ENCODE data around the gene ABCA7.

- TF ChIP-seq, protein P1, sequence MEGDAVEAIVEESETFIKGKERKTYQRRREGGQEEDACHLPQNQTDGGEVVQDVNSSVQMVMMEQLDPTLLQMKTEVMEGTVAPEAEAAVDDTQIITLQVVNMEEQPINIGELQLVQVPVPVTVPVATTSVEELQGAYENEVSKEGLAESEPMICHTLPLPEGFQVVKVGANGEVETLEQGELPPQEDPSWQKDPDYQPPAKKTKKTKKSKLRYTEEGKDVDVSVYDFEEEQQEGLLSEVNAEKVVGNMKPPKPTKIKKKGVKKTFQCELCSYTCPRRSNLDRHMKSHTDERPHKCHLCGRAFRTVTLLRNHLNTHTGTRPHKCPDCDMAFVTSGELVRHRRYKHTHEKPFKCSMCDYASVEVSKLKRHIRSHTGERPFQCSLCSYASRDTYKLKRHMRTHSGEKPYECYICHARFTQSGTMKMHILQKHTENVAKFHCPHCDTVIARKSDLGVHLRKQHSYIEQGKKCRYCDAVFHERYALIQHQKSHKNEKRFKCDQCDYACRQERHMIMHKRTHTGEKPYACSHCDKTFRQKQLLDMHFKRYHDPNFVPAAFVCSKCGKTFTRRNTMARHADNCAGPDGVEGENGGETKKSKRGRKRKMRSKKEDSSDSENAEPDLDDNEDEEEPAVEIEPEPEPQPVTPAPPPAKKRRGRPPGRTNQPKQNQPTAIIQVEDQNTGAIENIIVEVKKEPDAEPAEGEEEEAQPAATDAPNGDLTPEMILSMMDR (IDR thresholded peaks at IDR 0.05): no peak
- no peak for TF ChIP-seq POLR2A (IDR thresholded peaks at IDR 0.05)
Observed at GRCh38 chr19:1062387-1063029, 22.6 kb downstream of the ABCA7 start.

Data from uterus (tissue), 2 donors.